GM18517 (cell line): ENCODE results near the gene SEMA5B.

Experiments used
- ATAC-seq: cut with Tn5 transposase; IDR thresholded peaks from one replicate; pipeline ENCODE4 v1.9.1; 2021; ENCODE audit warnings: mild to moderate bottlenecking, moderate library complexity; ENCODE audit not compliant: unreplicated experiment

SEMA5B gene

GRCh38 chr3:123060054-123060453 lies 32.5 kb upstream of the SEMA5B start:
- ATAC-seq: no peak

- no peak for ATAC-seq
These were observed 30.9 kb upstream of the SEMA5B start for GRCh38 chr3:123058505-123058904.

- ATAC-seq: no peak
These were observed 27.8 kb upstream of the SEMA5B start for GRCh38 chr3:123055352-123055751.

GRCh38 chr3:123054931-123055330 lies 27.4 kb upstream of the SEMA5B start:
- ATAC-seq: no peak

- ATAC-seq: no peak
These were observed 26.7 kb upstream of the SEMA5B start for GRCh38 chr3:123054109-123054778.

GRCh38 chr3:123053107-123053506 lies 25.5 kb upstream of the SEMA5B start:
- ATAC-seq: no peak

GRCh38 chr3:123050666-123051065 lies 23.1 kb upstream of the SEMA5B start:
- no peak for ATAC-seq

- ATAC-seq: no peak
These were observed 21.1 kb upstream of the SEMA5B start for GRCh38 chr3:123048480-123049237.

- no peak for ATAC-seq
These were observed 19.4 kb upstream of the SEMA5B start for GRCh38 chr3:123047062-123047319.

- ATAC-seq: no peak
These were observed 18.9 kb upstream of the SEMA5B start for GRCh38 chr3:123046262-123047061.

- no peak for ATAC-seq
These were observed 17.6 kb upstream of the SEMA5B start for GRCh38 chr3:123044981-123045763.

- ATAC-seq: no peak
These were observed 14.8 kb upstream of the SEMA5B start for GRCh38 chr3:123042413-123042812.

GRCh38 chr3:123039178-123039577 lies 11.6 kb upstream of the SEMA5B start:
- ATAC-seq: no peak

GRCh38 chr3:123038751-123039150 lies 11.2 kb upstream of the SEMA5B start:
- no peak for ATAC-seq

GRCh38 chr3:123037015-123037375 lies 9.4 kb upstream of the SEMA5B start:
- no peak for ATAC-seq

- no peak for ATAC-seq
These were observed 8.9 kb upstream of the SEMA5B start for GRCh38 chr3:123036352-123037014.

GRCh38 chr3:123034996-123035395 lies 7.4 kb upstream of the SEMA5B start:
- ATAC-seq: no peak

- ATAC-seq: no peak
These were observed 6.6 kb upstream of the SEMA5B start for GRCh38 chr3:123034120-123034519.

- ATAC-seq: no peak
These were observed 4.5 kb upstream of the SEMA5B start for GRCh38 chr3:123032057-123032456.

GRCh38 chr3:123031051-123031450 lies 3.5 kb upstream of the SEMA5B start:
- ATAC-seq: no peak
